Epithelial cell of proximal tubule (primary cell): ENCODE data around the gene KDM5B. TPM values are rescaled to one million over a fixed set of nuclear protein-coding genes. Genes with fewer than 3 reads are reported as not detected.

Experiments used
- DNase-seq: peaks from one replicate; pipeline ENCODE4 v3.0.0-alpha.2; 2011; ENCODE audit warnings: low read depth
- H3K4me3 ChIP-seq: 2 replicates; pipeline ENCODE4 v1.5.1; 2011; ENCODE audit warnings: low read depth, mild to moderate bottlenecking, low read length
- total RNA-seq: library from RNA; depleted of rRNA; stranded (reverse); fragments of >200 nt; gene quantifications from 2 replicates; pipeline ENCODE4 v1.2.3, GENCODE V29; 2015
- TF ChIP-seq, protein P1 (sequence below): conservative IDR thresholded peaks from 2 replicates; pipeline ENCODE4 v1.5.1; 2012; ENCODE audit warnings: low read depth, mild to moderate bottlenecking, low read length

Gene KDM5B
- total RNA-seq, 1 donor from 2014 or later, result 46.2 TPM

DNA sequence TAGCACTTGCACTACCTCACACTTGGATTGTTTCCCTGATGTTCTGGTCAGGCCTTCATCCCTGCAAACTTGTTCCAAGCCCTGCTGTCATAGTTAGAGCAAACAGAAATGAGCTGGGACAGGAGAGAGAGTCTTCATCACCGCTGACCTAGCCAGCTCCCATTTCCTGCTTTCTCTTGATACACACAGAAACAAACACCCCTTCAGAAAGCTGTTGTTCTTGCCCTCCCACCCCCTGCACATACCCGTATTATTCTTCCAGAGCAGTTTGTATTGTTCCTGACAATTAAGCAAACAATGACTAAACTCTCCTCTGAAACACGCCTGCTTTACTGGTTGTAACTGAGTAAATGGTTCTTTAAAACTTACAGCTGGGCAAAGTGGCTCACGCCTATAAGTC lies 95.1 kb downstream of the KDM5B start:
- DNase-seq, result no peak
- TF ChIP-seq, protein P1, sequence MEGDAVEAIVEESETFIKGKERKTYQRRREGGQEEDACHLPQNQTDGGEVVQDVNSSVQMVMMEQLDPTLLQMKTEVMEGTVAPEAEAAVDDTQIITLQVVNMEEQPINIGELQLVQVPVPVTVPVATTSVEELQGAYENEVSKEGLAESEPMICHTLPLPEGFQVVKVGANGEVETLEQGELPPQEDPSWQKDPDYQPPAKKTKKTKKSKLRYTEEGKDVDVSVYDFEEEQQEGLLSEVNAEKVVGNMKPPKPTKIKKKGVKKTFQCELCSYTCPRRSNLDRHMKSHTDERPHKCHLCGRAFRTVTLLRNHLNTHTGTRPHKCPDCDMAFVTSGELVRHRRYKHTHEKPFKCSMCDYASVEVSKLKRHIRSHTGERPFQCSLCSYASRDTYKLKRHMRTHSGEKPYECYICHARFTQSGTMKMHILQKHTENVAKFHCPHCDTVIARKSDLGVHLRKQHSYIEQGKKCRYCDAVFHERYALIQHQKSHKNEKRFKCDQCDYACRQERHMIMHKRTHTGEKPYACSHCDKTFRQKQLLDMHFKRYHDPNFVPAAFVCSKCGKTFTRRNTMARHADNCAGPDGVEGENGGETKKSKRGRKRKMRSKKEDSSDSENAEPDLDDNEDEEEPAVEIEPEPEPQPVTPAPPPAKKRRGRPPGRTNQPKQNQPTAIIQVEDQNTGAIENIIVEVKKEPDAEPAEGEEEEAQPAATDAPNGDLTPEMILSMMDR, result no peak
- H3K4me3 ChIP-seq, result no peak overlapping the region

DNA sequence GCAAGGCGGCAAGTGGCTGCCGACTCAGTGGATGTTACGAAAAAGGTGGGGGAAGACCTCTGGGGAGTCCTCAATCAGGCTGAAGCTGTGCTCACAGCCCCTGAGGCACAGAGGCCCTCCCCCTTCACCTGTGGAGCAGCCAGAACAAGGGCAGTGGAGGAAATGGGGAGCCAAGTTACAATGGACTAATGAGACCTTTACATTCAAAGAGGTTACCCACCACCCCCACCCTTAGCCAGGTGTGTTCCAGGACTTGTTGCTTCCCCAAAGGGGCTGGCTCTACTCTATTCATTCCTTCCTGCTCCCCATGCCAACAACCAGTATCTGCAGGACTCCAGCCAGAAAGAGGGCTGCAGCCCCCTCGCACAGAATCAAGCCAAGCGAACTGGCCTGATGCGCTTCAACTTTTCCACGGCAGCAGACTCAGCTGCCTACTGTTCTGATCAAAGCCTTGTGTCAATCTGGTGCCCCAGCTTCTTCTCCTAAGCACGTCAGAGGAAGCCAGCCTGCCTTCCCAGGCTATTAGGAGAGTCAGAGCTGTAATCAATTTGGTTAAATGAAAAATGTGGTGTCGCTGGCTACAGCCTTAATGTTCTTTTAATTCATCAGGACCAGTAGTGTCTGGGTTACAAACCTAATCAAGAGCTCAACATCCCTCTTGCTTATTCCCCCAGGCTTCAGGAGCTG lies 96.1 kb downstream of the KDM5B start:
- no peak for DNase-seq
- H3K4me3 ChIP-seq, result no peak overlapping the region
- TF ChIP-seq, protein P1, result no peak

DNA sequence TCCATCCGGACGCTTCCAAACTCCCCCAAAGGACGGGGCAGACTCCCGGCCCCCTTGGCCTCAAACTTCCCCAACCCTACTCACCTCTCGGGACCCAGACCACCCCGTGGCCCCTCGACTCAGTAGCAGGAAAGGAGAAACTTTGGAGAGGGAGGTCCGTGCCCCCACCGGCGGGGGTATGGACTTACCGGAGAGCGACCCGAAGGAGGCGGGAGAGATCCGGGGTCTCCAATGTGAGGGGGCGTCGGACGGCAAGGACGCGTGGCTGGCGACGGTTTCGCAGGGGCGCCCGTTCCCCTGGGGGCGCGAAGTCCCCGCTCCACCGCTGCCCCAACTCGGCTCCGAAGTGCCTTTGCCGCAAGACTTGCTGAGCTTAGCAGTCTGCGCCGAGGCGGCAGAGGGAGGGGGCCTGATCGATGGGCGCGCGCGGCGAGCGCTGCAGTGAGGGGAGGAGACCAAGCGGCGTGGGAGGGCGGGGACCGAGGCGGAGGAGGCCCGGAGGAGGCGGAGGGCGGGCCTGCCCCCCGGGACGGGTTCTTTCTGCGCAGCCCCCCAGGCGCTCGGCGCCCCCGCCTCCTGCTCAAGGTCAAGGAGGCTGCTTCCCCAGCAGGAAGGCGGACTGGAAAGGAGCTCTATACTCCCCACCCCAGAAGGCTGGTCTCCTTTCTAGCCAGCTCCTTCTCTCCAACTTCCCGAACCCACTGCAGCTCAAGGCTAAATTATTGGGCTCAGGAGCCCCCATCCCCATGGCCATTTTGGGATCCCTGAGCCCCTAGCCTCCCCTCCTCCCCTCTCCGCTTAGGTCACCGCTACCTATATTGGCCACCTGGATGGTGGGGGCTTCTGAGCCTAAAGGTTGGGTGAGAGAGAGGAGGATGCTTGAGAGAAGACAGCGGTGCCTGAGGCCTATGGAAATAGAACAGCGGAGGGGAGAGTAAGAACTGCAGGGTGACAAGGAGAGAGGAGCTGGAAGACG lies 97.9 kb downstream of the KDM5B start, which contains the start of gene SYT2:
Gene SYT2 (minus strand): TSS at position 385 of the 976 bp plus-strand sequence. CDS start 104,682 bp downstream, outside the sequence.
- TF ChIP-seq, protein P1, result no peak
- H3K4me3 ChIP-seq, result peak within 1 kb of the TSS; percentile 11
- DNase-seq, result no peak

DNA sequence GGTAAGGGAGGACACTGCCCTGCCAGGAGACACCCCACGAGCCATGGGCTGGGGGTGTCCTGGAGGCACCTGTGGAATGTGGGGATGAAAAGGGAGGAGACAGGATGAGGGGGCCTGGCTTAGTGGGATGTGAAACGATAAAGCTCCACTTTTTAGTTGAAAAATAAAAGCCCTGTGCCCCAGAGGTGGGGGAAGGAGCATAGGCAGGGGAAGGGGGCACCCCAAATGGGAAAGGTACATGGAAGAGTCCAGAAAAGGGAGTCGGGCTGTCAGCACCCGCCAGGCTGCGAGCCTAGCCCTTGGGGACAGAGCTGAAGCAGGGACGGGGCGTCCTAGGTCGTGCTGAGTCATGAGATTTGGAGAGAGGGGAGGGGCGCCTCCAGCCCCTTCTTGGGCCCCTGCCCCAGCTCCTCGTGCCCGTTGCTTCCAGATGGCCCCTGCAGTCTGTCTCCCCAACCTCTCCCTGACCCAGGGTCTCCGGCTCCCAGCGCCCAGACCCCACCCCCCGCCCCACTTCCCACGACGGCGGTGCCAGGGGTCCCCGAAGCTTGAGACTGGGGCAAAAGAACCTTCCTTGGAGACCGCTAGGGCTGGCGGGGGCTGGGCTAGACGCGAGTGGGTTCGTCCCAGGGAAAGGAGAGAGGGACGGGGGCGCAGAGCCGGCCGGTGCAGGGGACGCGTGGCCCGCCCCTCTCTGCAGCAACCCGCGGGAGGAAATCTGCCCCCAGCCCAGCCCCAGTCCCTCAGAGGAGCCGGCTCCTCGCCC lies 98.8 kb downstream of the KDM5B start:
- no peak for DNase-seq
- no peak overlapping the region for H3K4me3 ChIP-seq
- TF ChIP-seq, protein P1, result no peak

DNA sequence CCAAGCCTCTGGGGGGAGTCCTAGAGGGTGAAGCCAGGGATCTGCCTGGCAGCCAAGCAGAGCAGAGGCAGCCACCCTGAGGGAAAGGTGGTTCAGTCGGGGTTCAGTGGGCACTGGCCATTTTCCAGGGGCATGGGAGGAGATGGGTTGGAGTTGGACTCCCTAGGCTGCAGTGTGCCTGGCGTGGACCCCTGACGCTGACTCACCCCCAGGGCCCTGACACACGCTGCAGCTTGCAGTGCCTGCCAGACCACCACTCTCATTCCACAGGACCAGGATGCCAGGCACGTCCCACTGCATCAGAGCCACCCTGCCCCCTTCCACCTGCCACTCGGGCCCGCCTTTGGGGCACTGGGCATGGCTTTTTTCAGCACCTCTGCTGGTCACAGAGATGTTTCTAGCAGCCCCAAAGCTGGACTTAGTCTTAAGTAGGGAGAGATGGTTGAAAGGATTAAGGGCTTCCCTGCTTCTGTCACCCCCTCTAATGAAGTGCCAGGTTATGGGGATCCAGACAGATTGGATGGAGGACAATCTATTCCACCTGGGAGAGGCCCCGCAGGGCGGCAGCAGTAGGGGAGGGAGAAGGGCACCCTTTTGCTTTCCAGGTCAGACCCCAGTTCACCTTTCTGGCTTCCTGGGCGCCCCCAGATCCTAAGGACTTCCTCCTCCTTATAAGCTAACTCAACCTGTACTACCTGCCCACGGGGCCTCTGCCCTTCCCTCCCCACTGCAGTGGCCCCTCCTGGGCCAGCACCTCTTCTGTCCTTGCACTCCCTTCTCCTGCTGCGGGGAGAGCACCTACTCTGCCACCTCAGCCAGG lies 99.6 kb downstream of the KDM5B start:
- H3K4me3 ChIP-seq, result no peak overlapping the region
- DNase-seq, result no peak
- TF ChIP-seq, protein P1, result no peak

DNA sequence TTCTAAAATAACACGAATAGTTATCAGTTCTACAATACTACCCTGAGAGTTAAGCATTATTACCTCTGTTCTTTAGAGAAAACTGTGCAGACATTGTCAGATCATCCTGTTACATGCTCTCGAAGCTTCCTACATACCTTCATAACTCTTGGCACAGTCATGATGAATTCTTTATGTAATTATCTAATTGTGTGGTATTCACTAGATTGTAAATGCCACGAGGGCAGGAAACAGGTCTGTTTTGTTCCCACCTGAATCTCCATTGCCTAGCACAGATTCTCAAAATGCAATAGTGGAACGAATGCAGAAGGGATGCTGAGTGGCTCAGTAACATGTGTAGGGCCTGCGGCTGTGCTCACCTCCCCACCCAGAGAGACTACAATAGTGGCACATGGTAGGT lies 101.4 kb downstream of the KDM5B start:
- TF ChIP-seq, protein P1, result no peak
- DNase-seq, result no peak
- no peak overlapping the region for H3K4me3 ChIP-seq
